ENCODE data around the gene NUP107.

- TF ChIP-seq YY1 (IDR thresholded peaks at IDR 0.05; ENCODE audit: insufficient read depth, insufficient read length) (no peak), ZNF274 (IDR thresholded peaks at IDR 0.05; ENCODE audit: low read depth, low read length) (no peak), SUZ12 (IDR thresholded peaks at IDR 0.05; ENCODE audit: extremely low read depth, insufficient read depth, insufficient read length) (no peak)
Observed at GRCh38 chr12:68750506-68750905, 63.7 kb downstream of the NUP107 start.

Measured in NT2/D1 (cell line).